GM19043 (cell line): ENCODE results near the gene XXYLT1.

Experiments used
- ATAC-seq: cut with Tn5 transposase; IDR thresholded peaks from one replicate; pipeline ENCODE4 v1.9.1; 2021; ENCODE audit warnings: low read depth; ENCODE audit not compliant: unreplicated experiment

XXYLT1 gene

GRCh38 chr3:195209847-195210265 is 61.1 kb downstream of the XXYLT1 start:
- no peak for ATAC-seq

- ATAC-seq, result no peak
These were observed 61.7 kb downstream of the XXYLT1 start for GRCh38 chr3:195209083-195209846.

- ATAC-seq, result no peak
These were observed 62.3 kb downstream of the XXYLT1 start for GRCh38 chr3:195208631-195209030.

GRCh38 chr3:195208183-195208582 is 62.8 kb downstream of the XXYLT1 start:
- peak; percentile 76 for ATAC-seq

GRCh38 chr3:195207731-195208130 is 63.2 kb downstream of the XXYLT1 start:
- ATAC-seq, result peak; percentile 18

GRCh38 chr3:195207056-195207455 is 63.9 kb downstream of the XXYLT1 start:
- ATAC-seq, result no peak

- peak; percentile 38 for ATAC-seq
These were observed 66.4 kb downstream of the XXYLT1 start for GRCh38 chr3:195204360-195205163.

GRCh38 chr3:195203606-195204005 is 67.4 kb downstream of the XXYLT1 start:
- ATAC-seq, result no peak

GRCh38 chr3:195201295-195201694 is 69.7 kb downstream of the XXYLT1 start:
- ATAC-seq, result no peak

GRCh38 chr3:195200010-195200822 is 70.7 kb downstream of the XXYLT1 start:
- ATAC-seq, result no peak

- no peak for ATAC-seq
These were observed 72.3 kb downstream of the XXYLT1 start for GRCh38 chr3:195198426-195199346.

- ATAC-seq, result no peak
These were observed 73.1 kb downstream of the XXYLT1 start for GRCh38 chr3:195197765-195198425.

- no peak for ATAC-seq
These were observed 74.7 kb downstream of the XXYLT1 start for GRCh38 chr3:195196266-195196665.

- no peak for ATAC-seq
These were observed 75.4 kb downstream of the XXYLT1 start for GRCh38 chr3:195195321-195196209.

- no peak for ATAC-seq
These were observed 76.3 kb downstream of the XXYLT1 start for GRCh38 chr3:195194559-195195206.

- no peak for ATAC-seq
These were observed 79.4 kb downstream of the XXYLT1 start for GRCh38 chr3:195191580-195191979.

GRCh38 chr3:195189821-195190220 is 81.1 kb downstream of the XXYLT1 start:
- ATAC-seq, result no peak

- no peak for ATAC-seq
These were observed 82.5 kb downstream of the XXYLT1 start for GRCh38 chr3:195188426-195188927.
